DMS153 treated with DMSO at 0.1 percent for 48 hours (cell line): ENCODE data around the gene EMP3.
"Not testable (repeated sequence)": the region's sequence is repeated elsewhere in the genome, so short reads cannot be mapped to it uniquely, and the experiment has no call there.

Source experiments
- DNase-seq: peaks from one replicate; lab custom pipeline; 2025; ENCODE audit not compliant: unreplicated experiment; lab: John Stamatoyannopoulos, UW

The EMP3 gene

GRCh38 chr19:48371367-48371766 is 46.0 kb downstream of the EMP3 start:
- no peak for DNase-seq

- not testable (repeated sequence) for DNase-seq
These were observed 46.4 kb downstream of the EMP3 start for GRCh38 chr19:48371771-48372170.

GRCh38 chr19:48372904-48373303 is 47.6 kb downstream of the EMP3 start:
- peak; percentile 77 for DNase-seq

- no peak for DNase-seq
These were observed 48.2 kb downstream of the EMP3 start for GRCh38 chr19:48373567-48373966.

- DNase-seq, result no peak
These were observed 52.8 kb downstream of the EMP3 start for GRCh38 chr19:48378194-48378570.

GRCh38 chr19:48379058-48379457 is 53.7 kb downstream of the EMP3 start:
- no peak for DNase-seq
